Keratinocyte (primary cell): ENCODE data around the gene MEGF11. TPM values are rescaled to one million over a fixed set of nuclear protein-coding genes. Genes with fewer than 3 reads are reported as not detected.

Source experiments
- DNase-seq: peaks from one replicate; pipeline ENCODE4 v3.0.0-alpha.2; 2011; ENCODE audit warnings: low read depth, missing footprints, low spot score
- FAIRE-seq: peaks from 2 replicates; lab custom pipeline; 2011; peaks lifted over from hg19 to GRCh38; lab: Jason Lieb, UNC
- H2AFZ ChIP-seq: 2 replicates; pipeline ENCODE4 v1.6.0; 2012; ENCODE audit warnings: low read length, control low read depth, inconsistent platforms; ENCODE audit not compliant: control insufficient read depth
- H3K27ac ChIP-seq: 2 replicates; pipeline ENCODE4 v1.5.1; 2011; ENCODE audit warnings: low read length; ENCODE audit not compliant: control insufficient read depth, insufficient read depth
- H3K27me3 ChIP-seq: 3 replicates; pipeline ENCODE4 v1.6.0; 2011; ENCODE audit warnings: low read length; ENCODE audit not compliant: control insufficient read depth, insufficient read depth; ENCODE audit errors: extremely low read depth
- H3K36me3 ChIP-seq, 2 experiments: 2 replicates in 1 of 2; 3 replicates in 1 of 2; pipeline ENCODE4 v1.5.1; 2011; ENCODE audit warnings: low read length in 2 of 2, mild to moderate bottlenecking in 1 of 2; ENCODE audit not compliant: control insufficient read depth in 2 of 2, insufficient read depth in 2 of 2; ENCODE audit errors: extremely low read depth in 1 of 2
- H3K4me1 ChIP-seq: 3 replicates; pipeline ENCODE4 v1.5.1; 2011; ENCODE audit warnings: low read length; ENCODE audit not compliant: control insufficient read depth, insufficient read depth; ENCODE audit errors: extremely low read depth
- H3K4me2 ChIP-seq: 3 replicates; pipeline ENCODE4 v1.6.0; 2011; ENCODE audit warnings: low read depth, low read length; ENCODE audit not compliant: control insufficient read depth, insufficient read depth; ENCODE audit errors: extremely low read depth
- H3K4me3 ChIP-seq, 3 experiments: fragments of 200-600 bp in 1 of 3; sonication (generic) in 1 of 3; 2 replicates in 2 of 3; 3 replicates in 1 of 3; pipeline ENCODE4 v1.5.1; 2011 to 2016; ENCODE audit warnings: low read length in 3 of 3, mild to moderate bottlenecking in 3 of 3, control low read depth in 2 of 3, inconsistent platforms in 1 of 3, low read depth in 1 of 3, mixed read lengths in 1 of 3, mixed run types in 1 of 3, moderate library complexity in 1 of 3; ENCODE audit not compliant: control insufficient read depth in 2 of 3, insufficient read depth in 2 of 3; ENCODE audit errors: extremely low read depth in 1 of 3
- H3K79me2 ChIP-seq: 2 replicates; pipeline ENCODE4 v1.6.0; 2012; ENCODE audit warnings: low read length; ENCODE audit not compliant: control insufficient read depth, insufficient read depth
- H3K9ac ChIP-seq: 3 replicates; pipeline ENCODE4 v1.6.0; 2011; ENCODE audit warnings: low read length; ENCODE audit not compliant: control insufficient read depth, insufficient read depth; ENCODE audit errors: extremely low read depth
- H3K9me1 ChIP-seq: 3 replicates; pipeline ENCODE4 v1.6.0; 2011; ENCODE audit warnings: low read length; ENCODE audit not compliant: control insufficient read depth, insufficient read depth; ENCODE audit errors: extremely low read depth
- H3K9me3 ChIP-seq: 2 replicates; pipeline ENCODE4 v1.5.1; 2012; ENCODE audit warnings: low read depth, low read length; ENCODE audit not compliant: control insufficient read depth
- H4K20me1 ChIP-seq: 3 replicates; pipeline ENCODE4 v1.6.0; 2011; ENCODE audit warnings: low read length; ENCODE audit not compliant: control insufficient read depth, insufficient read depth; ENCODE audit errors: extremely low read depth
- CTCF ChIP-seq, 3 experiments: IDR thresholded peaks in 1 of 3; conservative IDR thresholded peaks in 1 of 3; optimal IDR thresholded peaks in 1 of 3; 2 replicates in 2 of 3; 3 replicates in 1 of 3; pipeline versions ENCODE3 to v1.5.1; 2011; ENCODE audit warnings: low read length in 3 of 3, mild to moderate bottlenecking in 3 of 3, moderate library complexity in 2 of 3, control low read depth in 1 of 3, inconsistent platforms in 1 of 3; ENCODE audit not compliant: insufficient read depth in 2 of 3; ENCODE audit errors: extremely low read depth in 1 of 3
- EZH2 ChIP-seq: IDR thresholded peaks from one replicate; pipeline ENCODE4 v1.6.1; 2012; ENCODE audit warnings: inconsistent platforms, mild to moderate bottlenecking, low read length, moderate library complexity
- dilution Hi-C: fragments of 300-500 bp; cut with MboI; formaldehyde crosslinking; loops from one replicate; pipeline ENCODE4 v1.7.0; 2020; ENCODE audit warnings: low sequenced_read_pairs; ENCODE audit not compliant: extremely low pct_ligation_motif_present
- polyA plus RNA-seq, 5 experiments: library from polyadenylated mRNA; depleted of rRNA in 3 of 5; stranded (reverse) in 3 of 5; stranded (forward) in 1 of 5; unstranded in 1 of 5; fragments of >200 nt; gene quantifications; 1 replicate in 1 of 5; 2 replicates in 3 of 5; 3 replicates in 1 of 5; pipeline versions ENCODE4 v1.2.1 to v1.2.3, GENCODE V29; 2011 to 2012; ENCODE audit warnings: missing spikeins in 2 of 5, low read depth in 1 of 5, low replicate concordance in 1 of 5

Gene MEGF11
- polyA plus RNA-seq, 1 donor (not counting 4 experiments of a cell fraction or from before 2014, with no cell fraction given), result not detected

GRCh38 chr15:66065325-66065724 lies 188.2 kb downstream of the MEGF11 start:
- Histone ChIP-seq H3K4me1 (no peaks in the 10 kb centered on the region), H3K36me3 (no peaks in the 10 kb centered on the region), H3K9ac (no peak overlapping the region), H3K4me2 (no peak overlapping the region), H3K9me3 (no peaks in the 10 kb centered on the region), H3K27ac (no peak overlapping the region), H3K79me2 (no peaks in the 10 kb centered on the region), H4K20me1 (no peaks in the 10 kb centered on the region), H2AFZ (no peak overlapping the region), H3K27me3 (peaks cover 3% of the 10 kb centered on the region), H3K9me1 (no peaks in the 10 kb centered on the region), H3K4me3 (no peak overlapping the region)
- dilution Hi-C loops, result no loop called here
- DNase-seq (no peak), FAIRE-seq (no peak)
- TF ChIP-seq EZH2 (no peak), CTCF (optimal IDR thresholded peaks at IDR 0.05 in 1 of 3, IDR thresholded peaks at IDR 0.05 in 1 of 3, conservative IDR thresholded peaks at IDR 0.05 in 1 of 3; ENCODE audit: extremely low read depth in 1 of 3, insufficient read depth in 2 of 3, low read length in 3 of 3) (no peak)

GRCh38 chr15:66063147-66063546 lies 190.4 kb downstream of the MEGF11 start:
- dilution Hi-C loops, result no loop called here
- no peak overlapping the region for H3K9ac ChIP-seq
- TF ChIP-seq CTCF (optimal IDR thresholded peaks at IDR 0.05 in 1 of 3, IDR thresholded peaks at IDR 0.05 in 1 of 3, conservative IDR thresholded peaks at IDR 0.05 in 1 of 3; ENCODE audit: extremely low read depth in 1 of 3, insufficient read depth in 2 of 3, low read length in 3 of 3), result no peak
- no peaks in the 10 kb centered on the region for H3K4me1 ChIP-seq
- no peak overlapping the region for H3K4me2 ChIP-seq
- no peaks in the 10 kb centered on the region for H3K9me1 ChIP-seq
- H3K9me3 ChIP-seq, result no peaks in the 10 kb centered on the region
- FAIRE-seq (no peak), DNase-seq (no peak)
- H4K20me1 ChIP-seq, result no peaks in the 10 kb centered on the region
- no peak overlapping the region for H3K27ac ChIP-seq
- peaks cover 20% of the 10 kb centered on the region for H3K27me3 ChIP-seq
- H2AFZ ChIP-seq, result no peak overlapping the region
- no peaks in the 10 kb centered on the region for H3K79me2 ChIP-seq
- H3K4me3 ChIP-seq, result no peak overlapping the region
- no peaks in the 10 kb centered on the region for H3K36me3 ChIP-seq
